Skeletal muscle tissue (tissue), 4 donors: Measurements from ENCODE around the gene ALDH1L2. TPM values are rescaled to one million over a fixed set of nuclear protein-coding genes. Genes with fewer than 3 reads are reported as not detected.
A peak's percentile ranks its signal among the peaks of the same experiment; 100 is the strongest.

Experiments used
- H3K27ac ChIP-seq: one replicate; pipeline ENCODE4 v1.7.0; 2013; ENCODE audit warnings: mild to moderate bottlenecking, low read depth, low read length, inconsistent platforms
- H3K27me3 ChIP-seq, 3 donors: one replicate each; pipeline ENCODE4 v1.7.0; 2013; ENCODE audit warnings: low read length in 3 of 3; ENCODE audit not compliant: control insufficient read depth in 3 of 3, insufficient read depth in 3 of 3
- H3K36me3 ChIP-seq, 3 donors: one replicate each; pipeline ENCODE4 v1.7.0; 2013; ENCODE audit warnings: low read length in 3 of 3; ENCODE audit not compliant: control insufficient read depth in 3 of 3, insufficient read depth in 3 of 3
- H3K4me1 ChIP-seq, 3 donors: one replicate each; pipeline ENCODE4 v1.7.0; 2013; ENCODE audit warnings: low read length in 3 of 3, mild to moderate bottlenecking in 3 of 3; ENCODE audit not compliant: control insufficient read depth in 3 of 3, insufficient read depth in 3 of 3
- H3K4me3 ChIP-seq, 3 donors: one replicate each; pipeline ENCODE4 v1.7.0; 2013; ENCODE audit warnings: low read length in 3 of 3
- H3K9ac ChIP-seq, 3 donors: one replicate each; pipeline ENCODE4 v1.7.0; 2013; ENCODE audit warnings: low read length in 3 of 3, mild to moderate bottlenecking in 3 of 3, moderate library complexity in 2 of 3, low read depth in 1 of 3
- H3K9me3 ChIP-seq, 3 donors: one replicate each; pipeline ENCODE4 v1.7.0; 2013; ENCODE audit warnings: low read length in 3 of 3; ENCODE audit not compliant: control insufficient read depth in 3 of 3
- total RNA-seq: library from RNA; depleted of rRNA; stranded (reverse); fragments of >200 nt; gene quantifications from one replicate; pipeline ENCODE4 v1.2.3, GENCODE V29; 2014
- donor health status: Osteomylitis.

The ALDH1L2 gene
- total RNA-seq, 1 donor from 2014 or later = 6.3 TPM

DNA sequence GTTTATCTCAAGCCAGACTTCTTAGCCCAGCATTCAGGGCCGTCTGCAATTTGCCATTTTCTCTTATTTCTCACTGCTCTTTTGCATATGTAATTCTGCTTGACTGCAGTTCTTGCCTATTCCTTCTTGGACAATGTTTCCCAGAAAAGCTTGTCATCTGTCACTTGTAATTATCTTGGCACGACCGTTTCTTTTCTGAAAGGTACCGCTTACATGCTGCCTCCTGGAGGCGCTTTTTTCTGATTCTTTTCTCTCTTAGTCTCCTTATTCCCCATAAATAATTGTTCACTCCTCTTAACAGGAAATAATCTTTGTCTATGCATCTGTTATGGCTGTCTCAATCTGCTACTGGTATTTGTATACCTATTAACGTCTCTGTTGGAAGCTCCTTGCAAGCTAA is 1.2 kb upstream of the ALDH1L2 start:
- Histone ChIP-seq H3K9ac (no peak overlapping the region), H3K36me3 (no peaks in the 10 kb centered on the region), H3K4me1 (peaks cover 6 to 14% (median 8%) of the 10 kb centered on the region in 3 donors), H3K4me3 (no peak overlapping the region), H3K27me3 (peaks cover 0 to 3% (median 0%) of the 10 kb centered on the region in 3 donors), H3K9me3 (no peaks in the 10 kb centered on the region), H3K27ac (no peak overlapping the region)

GRCh38 chr12:105083551-105084105 is 630 bp downstream of the ALDH1L2 start:
- Histone ChIP-seq H3K27me3 (no peaks in the 10 kb centered on the region), H3K27ac (no peak overlapping the region), H3K36me3 (no peaks in the 10 kb centered on the region), H3K4me1 (peaks cover 6 to 14% (median 8%) of the 10 kb centered on the region in 3 donors), H3K9me3 (no peaks in the 10 kb centered on the region), H3K9ac (peak overlapping the region; percentile 48 to 76 (median 74)), H3K4me3 (peak overlapping the region; percentile 71 to 84 (median 72))

DNA sequence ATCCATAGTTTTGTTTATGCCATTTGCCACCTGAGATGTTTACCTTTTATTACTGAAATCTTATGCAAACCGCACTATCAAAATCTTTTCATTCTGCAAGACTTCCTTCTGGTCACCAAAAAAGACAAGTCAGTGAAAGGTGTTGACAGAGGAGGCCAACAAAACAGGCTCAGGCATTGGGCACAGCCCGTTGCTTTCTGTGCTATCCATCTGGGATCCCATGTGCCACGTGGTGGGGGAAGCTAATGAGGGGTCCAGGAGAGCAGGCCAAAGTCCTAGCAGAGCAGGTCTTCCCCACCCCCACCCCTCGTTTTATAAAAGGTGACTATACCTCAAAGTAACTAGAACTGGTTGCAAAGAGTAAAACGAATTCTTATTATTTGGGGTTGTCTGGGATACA is 1.2 kb downstream of the ALDH1L2 start:
- Histone ChIP-seq H3K9ac (peak overlapping the region in 1 of 3 donors; percentile 8), H3K4me3 (peak overlapping the region in 1 of 3 donors; percentile 43), H3K9me3 (no peaks in the 10 kb centered on the region), H3K4me1 (peaks cover 6 to 14% (median 8%) of the 10 kb centered on the region in 3 donors), H3K27ac (no peak overlapping the region), H3K27me3 (no peaks in the 10 kb centered on the region), H3K36me3 (no peaks in the 10 kb centered on the region)

DNA sequence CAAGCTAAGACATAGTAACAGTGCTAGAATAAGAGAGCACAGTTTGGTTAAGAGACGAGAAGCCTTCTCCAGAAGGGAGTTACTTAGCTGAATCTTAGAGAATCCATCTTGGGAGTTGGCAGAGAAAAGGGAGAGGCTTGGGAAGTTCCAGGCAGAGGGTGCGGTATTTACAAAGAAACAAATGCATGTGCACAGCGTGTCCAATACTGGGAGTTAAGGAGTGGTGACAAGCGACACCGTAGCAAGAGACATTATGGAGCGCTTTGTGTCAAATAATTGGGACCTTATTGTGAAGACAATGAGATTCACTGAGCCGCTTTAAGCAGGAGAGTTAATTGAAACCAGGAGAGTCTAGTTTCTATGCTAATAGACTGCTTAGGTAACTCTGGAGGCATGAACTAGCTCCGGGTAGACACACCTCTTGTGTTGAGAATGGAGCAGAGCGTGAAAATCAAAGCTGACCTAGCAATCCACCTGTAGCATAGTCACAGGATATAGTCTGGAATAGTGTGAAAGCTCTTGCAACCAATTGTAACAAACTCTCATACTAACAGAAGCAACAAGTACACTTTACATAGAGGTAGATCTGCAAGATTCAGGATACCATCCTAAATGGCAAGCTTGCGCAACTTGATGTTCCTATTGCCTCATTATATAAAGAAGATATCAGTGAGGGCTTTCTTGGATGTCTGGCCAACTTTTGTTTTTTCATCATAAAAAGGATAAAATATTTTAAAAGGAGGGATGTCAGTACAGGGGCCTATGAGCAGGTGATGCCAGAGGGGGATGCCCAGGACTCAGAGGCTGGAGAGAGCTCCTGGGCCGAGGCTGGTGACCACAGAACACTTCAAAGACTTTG is 5.3 kb downstream of the ALDH1L2 start:
- Histone ChIP-seq H3K9me3 (no peaks in the 10 kb centered on the region), H3K4me1 (peaks cover 4 to 10% (median 5%) of the 10 kb centered on the region in 3 donors), H3K36me3 (no peaks in the 10 kb centered on the region), H3K27ac (no peak overlapping the region), H3K4me3 (no peak overlapping the region), H3K9ac (no peak overlapping the region), H3K27me3 (no peaks in the 10 kb centered on the region)

DNA sequence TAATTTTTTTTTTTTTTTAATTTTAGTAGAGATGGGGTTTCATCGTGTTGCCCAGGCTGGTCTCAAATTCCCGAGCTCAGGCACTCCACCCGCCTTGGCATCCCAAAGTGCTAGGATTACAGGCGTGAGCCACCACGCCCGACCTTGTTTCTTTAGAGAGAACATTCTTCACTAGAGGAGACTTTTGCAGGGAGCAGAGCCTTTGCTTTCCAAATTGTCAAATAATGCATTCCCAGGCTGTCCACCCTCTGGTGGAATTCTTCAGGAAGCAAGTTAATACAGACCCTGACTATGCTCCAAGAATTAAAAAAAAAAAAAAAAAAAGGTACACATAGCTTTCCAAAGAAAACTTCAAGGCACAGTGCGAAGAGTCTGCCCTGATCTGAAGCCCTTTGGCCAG is 6.8 kb downstream of the ALDH1L2 start:
- Histone ChIP-seq H3K9ac (no peak overlapping the region), H3K27ac (no peak overlapping the region), H3K27me3 (no peaks in the 10 kb centered on the region), H3K9me3 (no peaks in the 10 kb centered on the region), H3K4me3 (no peak overlapping the region), H3K36me3 (no peaks in the 10 kb centered on the region), H3K4me1 (no peaks in the 10 kb centered on the region)

- H3K9me3 ChIP-seq = no peaks in the 10 kb centered on the region
- H3K27ac ChIP-seq = no peak overlapping the region
- no peaks in the 10 kb centered on the region for H3K27me3 ChIP-seq
- H3K9ac ChIP-seq = no peak overlapping the region
- no peaks in the 10 kb centered on the region for H3K4me1 ChIP-seq
- no peak overlapping the region for H3K4me3 ChIP-seq
- H3K36me3 ChIP-seq = no peaks in the 10 kb centered on the region
These were observed 7.3 kb downstream of the ALDH1L2 start for GRCh38 chr12:105076913-105077312.

DNA sequence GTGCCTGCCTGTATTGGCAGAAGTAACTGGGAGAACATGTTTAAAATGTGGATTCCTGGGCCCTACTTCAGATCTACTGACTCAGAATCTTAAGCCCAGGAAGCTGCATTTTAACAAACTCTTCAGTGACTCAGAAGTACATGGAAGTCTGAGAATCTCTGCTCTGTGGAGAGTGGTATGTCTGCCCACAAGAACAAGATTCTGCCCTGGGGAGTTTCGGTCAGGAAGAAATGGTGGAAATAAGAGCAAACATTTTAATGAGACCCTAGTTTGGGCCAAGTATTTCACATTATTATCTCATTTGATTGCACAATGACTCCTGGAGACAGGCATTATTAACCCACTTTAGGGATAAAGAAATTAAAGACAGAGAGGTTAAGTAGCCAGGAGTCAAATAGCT is 8.2 kb downstream of the ALDH1L2 start:
- no peaks in the 10 kb centered on the region for H3K27me3 ChIP-seq
- H3K4me1 ChIP-seq = no peaks in the 10 kb centered on the region
- no peak overlapping the region for H3K4me3 ChIP-seq
- H3K9me3 ChIP-seq = no peaks in the 10 kb centered on the region
- H3K36me3 ChIP-seq = no peaks in the 10 kb centered on the region
- no peak overlapping the region for H3K9ac ChIP-seq
- no peak overlapping the region for H3K27ac ChIP-seq

GRCh38 chr12:105072888-105073488 is 11.3 kb downstream of the ALDH1L2 start:
- no peak overlapping the region for H3K27ac ChIP-seq
- H3K4me1 ChIP-seq = no peaks in the 10 kb centered on the region
- no peak overlapping the region for H3K9ac ChIP-seq
- H3K27me3 ChIP-seq = no peaks in the 10 kb centered on the region
- no peak overlapping the region for H3K4me3 ChIP-seq
- no peaks in the 10 kb centered on the region for H3K9me3 ChIP-seq
- H3K36me3 ChIP-seq = no peaks in the 10 kb centered on the region

- no peaks in the 10 kb centered on the region for H3K4me1 ChIP-seq
- H3K36me3 ChIP-seq = no peaks in the 10 kb centered on the region
- no peaks in the 10 kb centered on the region for H3K27me3 ChIP-seq
- no peak overlapping the region for H3K4me3 ChIP-seq
- no peak overlapping the region for H3K27ac ChIP-seq
- H3K9me3 ChIP-seq = no peaks in the 10 kb centered on the region
- H3K9ac ChIP-seq = no peak overlapping the region
These were observed 12.3 kb downstream of the ALDH1L2 start for GRCh38 chr12:105071981-105072380.
